ENCODE results near the gene SFTA2. TPM values are rescaled to one million over a fixed set of nuclear protein-coding genes. Genes with fewer than 3 reads are reported as not detected.

SFTA2 gene
- total and polyA plus RNA-seq, 2 of the 8 experiments (the other 6 are each of a cell fraction or from before 2014, with no cell fraction given) = not detected

DNA sequence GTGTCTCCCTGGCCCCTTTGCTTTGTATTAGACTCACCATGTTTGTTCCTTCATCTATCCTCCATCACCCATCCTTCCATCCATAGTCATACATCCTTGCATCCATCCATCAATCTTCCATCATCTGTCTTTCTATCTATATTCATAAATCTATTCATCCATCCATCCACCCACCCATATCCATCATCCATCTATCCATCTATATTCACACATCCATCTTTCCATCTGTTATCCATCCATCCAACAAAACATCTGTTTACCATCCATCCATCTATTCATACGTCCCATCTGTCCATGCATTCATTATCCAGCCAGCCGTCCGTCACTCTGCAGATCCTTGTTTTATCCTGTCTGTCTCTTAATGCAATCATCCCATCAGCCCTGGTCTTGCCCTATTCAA is 37.0 kb downstream of the SFTA2 start (continued):
- TF ChIP-seq, protein P1, sequence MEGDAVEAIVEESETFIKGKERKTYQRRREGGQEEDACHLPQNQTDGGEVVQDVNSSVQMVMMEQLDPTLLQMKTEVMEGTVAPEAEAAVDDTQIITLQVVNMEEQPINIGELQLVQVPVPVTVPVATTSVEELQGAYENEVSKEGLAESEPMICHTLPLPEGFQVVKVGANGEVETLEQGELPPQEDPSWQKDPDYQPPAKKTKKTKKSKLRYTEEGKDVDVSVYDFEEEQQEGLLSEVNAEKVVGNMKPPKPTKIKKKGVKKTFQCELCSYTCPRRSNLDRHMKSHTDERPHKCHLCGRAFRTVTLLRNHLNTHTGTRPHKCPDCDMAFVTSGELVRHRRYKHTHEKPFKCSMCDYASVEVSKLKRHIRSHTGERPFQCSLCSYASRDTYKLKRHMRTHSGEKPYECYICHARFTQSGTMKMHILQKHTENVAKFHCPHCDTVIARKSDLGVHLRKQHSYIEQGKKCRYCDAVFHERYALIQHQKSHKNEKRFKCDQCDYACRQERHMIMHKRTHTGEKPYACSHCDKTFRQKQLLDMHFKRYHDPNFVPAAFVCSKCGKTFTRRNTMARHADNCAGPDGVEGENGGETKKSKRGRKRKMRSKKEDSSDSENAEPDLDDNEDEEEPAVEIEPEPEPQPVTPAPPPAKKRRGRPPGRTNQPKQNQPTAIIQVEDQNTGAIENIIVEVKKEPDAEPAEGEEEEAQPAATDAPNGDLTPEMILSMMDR (IDR thresholded peaks at IDR 0.05; ENCODE audit: control extremely low read depth in 1 of 3, insufficient read depth in 1 of 3, low read depth in 1 of 3, low read length in 3 of 3) = no peak
- TF ChIP-seq FOSL1 (IDR thresholded peaks at IDR 0.05; ENCODE audit: insufficient read depth, low read depth, low read length) = no peak
- TF ChIP-seq SP4 (IDR thresholded peaks at IDR 0.05; ENCODE audit: low read length) = no peak
